HG03565 (cell line): ENCODE results near the gene DNAI4.
"Not testable (repeated sequence)": the region's sequence is repeated elsewhere in the genome, so short reads cannot be mapped to it uniquely, and the experiment has no call there.

ENCODE experiments used
- ATAC-seq: cut with Tn5 transposase; IDR thresholded peaks from one replicate; pipeline ENCODE4 v1.9.1; 2021; ENCODE audit warnings: mild to moderate bottlenecking, moderate library complexity; ENCODE audit not compliant: unreplicated experiment

The DNAI4 gene

DNA sequence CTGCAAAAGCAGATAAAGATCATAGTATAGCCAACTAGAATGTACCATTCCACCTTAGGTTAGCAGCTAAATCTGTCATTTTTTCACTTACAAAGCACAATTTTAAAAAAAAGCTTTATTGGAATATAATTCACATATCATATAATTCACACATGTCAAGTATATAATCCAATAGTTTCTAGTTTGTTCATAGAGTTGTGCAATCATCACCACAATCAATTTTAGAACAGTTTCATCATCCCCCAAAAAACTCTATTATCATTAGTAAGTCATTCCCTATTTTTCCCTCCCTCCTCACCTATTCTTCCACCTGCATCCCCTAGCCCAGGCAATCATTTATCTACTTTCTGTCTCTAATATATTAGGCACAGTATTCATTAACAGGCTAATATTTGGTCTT lies 91.5 kb downstream of the DNAI4 start:
- ATAC-seq = no peak

DNA sequence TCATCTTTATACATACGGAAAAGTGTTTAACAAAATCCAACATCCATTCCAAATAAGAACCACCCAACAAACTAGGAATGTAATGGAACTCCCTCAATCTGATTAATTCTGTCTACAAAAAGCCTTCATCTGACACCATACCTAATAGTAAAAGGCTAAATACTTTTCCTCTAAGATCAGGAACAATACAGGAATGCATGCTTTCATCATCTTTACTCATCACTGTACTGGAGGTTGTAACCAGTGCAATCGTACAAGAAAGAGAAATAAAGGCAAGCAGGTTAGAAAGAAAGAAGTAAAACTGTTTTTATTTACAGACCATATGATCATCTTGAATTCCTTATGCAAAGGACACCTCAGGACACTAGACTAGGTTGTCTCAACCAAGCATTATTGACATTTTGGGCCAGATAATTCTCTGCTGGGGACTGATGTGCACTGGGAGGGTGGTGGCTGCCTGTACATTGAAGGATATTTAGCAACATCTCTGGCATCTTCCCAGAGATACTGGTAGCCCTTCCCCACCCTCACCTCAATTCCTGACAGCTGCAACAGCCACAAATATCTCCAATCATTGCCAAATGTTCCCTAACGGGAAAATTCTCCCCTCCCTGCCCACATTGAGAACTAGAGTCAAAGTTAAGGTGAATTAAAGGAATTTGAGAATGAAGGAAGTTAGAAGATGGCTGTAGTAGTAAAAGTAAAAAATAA lies 93.0 kb downstream of the DNAI4 start:
- ATAC-seq = no peak

GRCh38 chr1:66824771-66825170 lies 99.9 kb downstream of the DNAI4 start:
- ATAC-seq = no peak

- ATAC-seq = no peak
Observed at GRCh38 chr1:66809736-66810326, 114.8 kb downstream of the DNAI4 start.

DNA sequence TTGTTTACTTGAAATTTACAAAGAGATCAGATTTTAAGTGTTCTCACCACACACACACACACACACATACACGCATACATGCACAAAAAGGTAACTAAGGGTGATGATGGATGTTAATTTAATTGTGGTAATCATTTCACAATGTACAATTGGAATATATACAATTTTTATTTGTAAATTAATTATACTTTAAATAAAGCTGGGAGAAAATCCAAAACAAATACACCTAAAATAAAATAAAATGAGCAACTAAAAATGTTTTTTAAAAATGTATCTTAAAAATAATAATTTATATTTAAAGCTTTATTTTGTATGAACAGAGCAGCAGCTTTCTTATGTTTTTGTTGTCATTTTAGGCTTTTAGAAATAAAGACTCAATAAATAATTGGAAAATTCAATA lies 115.4 kb downstream of the DNAI4 start:
- no peak for ATAC-seq

GRCh38 chr1:66795839-66796238 lies 128.8 kb downstream of the DNAI4 start:
- ATAC-seq = not testable (repeated sequence)

DNA sequence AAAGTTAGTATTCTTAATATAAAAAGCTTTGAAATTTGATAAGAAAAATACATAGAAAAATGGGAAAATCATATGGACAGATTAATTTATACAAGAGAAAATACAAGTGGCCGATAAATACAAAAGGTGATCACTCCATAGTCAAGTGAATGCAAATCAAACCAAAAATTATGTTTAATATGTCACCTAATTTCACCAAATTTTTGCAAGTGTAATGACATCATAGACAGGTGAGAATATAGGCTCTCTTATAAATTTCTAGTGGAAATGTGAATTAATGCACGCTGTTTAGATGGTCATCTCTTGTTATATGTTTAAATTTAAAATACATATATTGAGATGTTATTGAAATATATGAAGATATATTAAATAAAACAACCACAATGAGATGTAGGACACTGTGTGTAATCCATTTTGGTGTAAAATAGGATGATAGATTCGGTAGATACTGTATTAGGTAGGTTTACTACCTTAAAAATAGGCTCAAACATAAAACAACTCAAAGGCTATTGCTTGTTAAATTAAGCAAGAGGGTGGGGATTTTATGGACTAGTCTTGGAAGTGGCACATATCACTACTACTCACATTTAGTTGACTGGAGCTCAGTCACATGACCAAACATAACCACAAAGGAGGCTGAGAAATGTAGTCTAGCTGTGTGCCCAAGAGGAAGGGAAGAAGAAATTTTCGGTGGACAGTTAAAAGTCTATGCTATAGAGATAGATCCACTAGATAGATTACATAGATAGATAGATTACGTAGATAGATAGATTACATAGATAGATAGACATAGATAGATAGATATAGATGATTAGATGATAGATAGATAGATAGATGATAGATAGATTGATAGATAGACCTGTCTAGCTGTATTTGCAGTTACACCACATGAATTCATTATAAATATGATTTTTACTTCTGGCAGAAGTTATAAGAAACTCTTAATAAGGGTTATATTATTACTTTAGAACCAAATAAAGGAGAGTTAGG lies 132.7 kb downstream of the DNAI4 start:
- ATAC-seq = no peak

- peak; percentile 82 for ATAC-seq
Observed at GRCh38 chr1:66788231-66788939, 136.3 kb downstream of the DNAI4 start.

- ATAC-seq = no peak
Observed at GRCh38 chr1:66787641-66788040, 137.0 kb downstream of the DNAI4 start.

DNA sequence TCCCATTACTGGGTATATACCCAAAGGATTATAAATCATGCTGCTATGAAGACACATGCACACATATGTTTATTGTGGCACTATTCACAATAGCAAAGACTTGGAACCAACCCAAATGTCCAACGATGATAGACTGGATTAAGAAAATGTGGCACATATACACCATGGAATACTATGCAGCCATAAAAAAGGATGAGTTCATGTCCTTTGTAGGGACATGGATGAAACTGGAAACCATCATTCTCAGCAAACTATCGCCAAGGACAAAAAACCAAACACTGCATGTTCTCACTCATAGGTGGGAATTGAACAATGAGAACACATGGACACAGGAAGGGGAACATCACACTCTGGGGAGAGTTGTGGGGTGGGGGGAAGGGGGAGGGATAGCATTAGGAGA lies 138.9 kb downstream of the DNAI4 start:
- not testable (repeated sequence) for ATAC-seq

DNA sequence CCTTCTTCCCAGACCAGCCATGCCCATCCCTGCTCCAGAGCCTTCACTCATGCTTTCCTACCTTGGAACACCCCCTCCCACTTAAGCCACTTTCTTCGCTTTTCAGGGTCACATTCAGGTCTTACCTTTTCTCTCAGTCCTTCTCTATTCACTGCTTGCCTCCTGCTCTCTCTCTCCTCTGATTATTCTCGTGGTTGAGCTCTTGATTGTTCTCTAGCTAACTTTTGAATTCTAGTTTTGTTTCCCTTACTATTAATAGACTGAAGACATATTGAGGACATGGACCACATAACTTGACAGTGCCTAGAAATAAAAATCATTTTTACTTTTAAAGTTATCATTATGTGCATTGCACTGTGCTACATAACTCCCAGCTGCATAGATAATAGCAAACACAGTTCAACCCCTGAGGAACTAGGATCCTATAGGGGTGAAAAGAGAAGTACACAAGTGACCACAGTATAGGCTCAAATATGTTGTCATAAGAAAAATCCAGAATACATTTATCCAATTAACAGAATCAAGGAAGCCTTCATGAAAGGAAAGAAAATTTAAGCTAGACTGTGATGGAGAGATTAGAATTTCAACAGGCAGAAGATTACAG lies 145.1 kb downstream of the DNAI4 start:
- ATAC-seq = no peak

DNA sequence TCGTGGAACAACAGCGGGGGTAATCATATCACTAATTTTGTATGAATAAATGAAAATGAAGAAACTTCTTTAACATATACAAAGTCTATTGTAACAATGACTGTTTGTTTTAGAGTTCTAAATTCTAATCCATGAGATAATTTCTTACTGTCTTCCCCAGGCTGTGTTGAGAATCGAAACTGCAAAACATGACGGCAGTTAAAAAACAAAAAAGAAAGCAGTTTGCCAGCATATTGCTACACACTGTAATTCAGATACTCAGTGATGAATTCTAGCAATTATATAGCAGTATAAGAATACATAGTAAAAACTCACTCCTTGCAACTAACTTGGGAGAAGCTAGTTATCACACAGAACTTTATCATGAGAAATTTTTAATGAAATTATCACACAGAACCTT lies 145.7 kb downstream of the DNAI4 start:
- ATAC-seq = no peak

DNA sequence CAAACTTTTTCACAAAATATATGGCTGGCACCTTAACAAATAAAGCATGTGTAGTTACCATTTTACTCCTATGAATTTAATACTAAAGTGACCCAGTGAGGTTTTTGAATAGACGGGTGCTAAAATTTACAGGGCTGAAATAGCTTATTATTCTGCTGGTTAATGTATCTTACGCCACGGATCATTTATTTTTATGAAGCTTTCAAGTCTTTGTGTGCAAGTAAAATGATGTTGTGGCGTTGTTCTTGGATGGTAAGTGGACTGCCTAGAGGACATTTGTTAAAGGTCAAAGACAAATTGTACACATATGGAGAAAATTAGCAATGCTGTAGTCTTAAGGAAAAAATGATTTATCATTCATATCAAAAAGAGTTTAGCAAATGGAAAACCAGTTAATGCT lies 146.4 kb downstream of the DNAI4 start:
- ATAC-seq = no peak

GRCh38 chr1:66777831-66778230 lies 146.8 kb downstream of the DNAI4 start:
- no peak for ATAC-seq

DNA sequence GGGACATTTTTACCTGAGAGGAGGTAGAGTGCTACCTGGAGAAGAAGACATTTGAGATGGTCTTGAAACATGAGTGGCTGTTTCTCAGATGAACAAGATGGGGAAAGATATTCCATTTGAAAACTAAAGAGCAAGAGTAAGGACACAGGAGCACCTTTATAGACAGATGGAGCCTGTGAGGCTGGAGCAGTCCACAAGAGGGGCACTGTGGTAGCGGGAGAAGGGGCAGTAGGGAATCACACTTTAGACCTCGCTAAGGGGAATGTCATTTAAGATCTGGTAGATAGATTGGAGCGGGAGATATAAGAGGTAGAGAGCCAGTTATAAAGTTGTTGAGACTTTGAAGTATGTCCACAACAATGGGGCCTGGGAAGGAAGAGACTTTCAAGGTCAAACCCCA lies 149.0 kb downstream of the DNAI4 start:
- no peak for ATAC-seq

DNA sequence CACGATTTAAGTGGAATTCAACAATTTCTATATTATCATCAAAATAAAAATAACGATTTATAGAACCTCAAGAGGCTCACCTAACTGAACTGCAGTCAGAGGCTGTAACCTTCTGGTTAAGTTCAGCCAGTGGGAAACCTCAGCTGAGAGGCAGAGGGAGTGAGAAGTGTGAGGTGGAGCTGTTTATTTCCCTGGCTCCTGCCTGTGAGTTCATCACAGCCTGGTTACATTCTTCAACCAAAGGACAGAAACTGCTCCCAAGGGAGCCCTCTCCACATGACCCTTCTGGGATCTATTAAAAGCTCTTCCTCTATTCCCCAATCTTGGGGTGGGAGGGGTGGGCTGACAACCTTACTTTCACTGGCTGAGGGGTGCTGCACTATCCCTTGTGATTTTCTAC lies 150.2 kb downstream of the DNAI4 start:
- no peak for ATAC-seq

DNA sequence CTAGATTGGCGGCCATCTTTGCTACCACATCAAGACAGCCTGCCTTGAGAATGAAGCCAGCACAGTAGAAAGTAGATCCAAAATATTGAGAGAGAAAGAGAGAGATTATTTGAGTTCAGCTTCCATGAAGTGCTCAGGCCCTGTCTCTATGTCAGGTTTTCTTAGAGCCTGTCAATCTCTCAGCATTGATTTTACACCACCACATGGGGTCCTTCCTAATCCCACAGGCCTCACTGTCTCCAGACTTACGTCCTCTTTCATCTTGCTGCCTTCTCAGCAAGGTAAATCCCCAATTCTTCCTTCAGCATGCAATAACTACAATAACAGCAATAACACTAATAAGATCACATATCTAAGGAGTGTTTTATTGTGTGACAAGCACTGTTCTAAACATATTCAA lies 151.4 kb downstream of the DNAI4 start:
- no peak for ATAC-seq

DNA sequence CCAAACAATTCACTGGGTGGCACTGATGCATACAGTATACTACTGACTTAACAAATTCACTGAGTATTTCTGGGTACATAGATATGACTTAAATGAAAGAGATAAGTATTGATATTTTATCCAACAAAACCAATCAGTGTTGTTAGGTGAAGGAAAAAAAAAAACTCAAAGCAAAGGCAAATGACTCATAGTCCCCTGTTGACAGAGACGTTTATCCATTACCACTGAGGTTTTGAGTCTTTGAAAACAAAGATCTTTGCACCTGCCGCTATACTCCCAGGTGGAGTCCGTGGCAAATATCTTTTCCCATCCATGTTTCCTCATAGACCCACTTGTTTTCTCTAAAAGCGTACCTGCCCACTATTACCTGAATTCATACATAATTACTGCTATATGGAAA lies 154.0 kb downstream of the DNAI4 start:
- no peak for ATAC-seq

- ATAC-seq = no peak
Observed at GRCh38 chr1:66770240-66770639, 154.4 kb downstream of the DNAI4 start.

DNA sequence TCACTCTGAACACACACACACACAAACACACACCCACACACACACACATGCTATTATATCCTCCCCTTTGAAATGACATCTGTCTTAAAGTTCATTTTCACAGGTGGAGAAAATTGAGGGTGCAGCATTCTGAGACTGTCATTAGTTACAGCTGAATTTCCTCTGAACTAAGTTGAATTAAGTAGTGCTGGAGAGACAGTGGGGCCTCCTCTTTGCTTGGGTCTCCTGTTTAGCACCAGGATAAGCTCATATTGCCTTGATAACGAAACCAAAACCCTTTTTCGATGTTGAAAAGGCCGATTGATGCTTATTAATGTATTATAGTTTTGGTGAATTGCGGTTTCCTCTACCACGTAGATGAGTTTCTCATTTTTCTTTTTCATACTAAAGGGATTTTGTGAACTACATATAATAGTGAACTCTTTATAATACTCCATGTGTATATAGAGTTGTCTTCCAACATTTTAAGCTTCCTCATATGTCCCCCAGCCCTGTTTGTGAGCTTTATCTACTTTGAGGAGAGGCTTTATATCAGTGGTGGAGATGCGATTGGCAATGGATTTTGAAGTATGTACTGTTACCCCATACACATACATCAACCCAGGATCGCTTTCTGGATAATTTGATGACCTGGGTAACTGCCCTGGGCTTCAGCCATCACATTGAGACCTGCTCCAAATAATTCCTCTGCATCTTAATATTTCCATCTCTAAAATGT lies 155.0 kb downstream of the DNAI4 start:
- no peak for ATAC-seq
